Kidney epithelial cell (primary cell): ENCODE measurements around the gene RPL11. TPM values are rescaled to one million over a fixed set of nuclear protein-coding genes. Genes with fewer than 3 reads are reported as not detected.
A peak's percentile ranks its signal among the peaks of the same experiment; 100 is the strongest.

Experiments used
- DNase-seq: peaks from one replicate; pipeline ENCODE4 v3.0.0-alpha.2; 2010; ENCODE audit warnings: low read depth
- H3K27me3 ChIP-seq: 2 replicates; pipeline ENCODE4 v1.6.0; 2011; ENCODE audit warnings: low read length; ENCODE audit not compliant: control insufficient read depth, insufficient read depth
- H3K36me3 ChIP-seq: 2 replicates; pipeline ENCODE4 v1.5.1; 2011; ENCODE audit warnings: low read length; ENCODE audit not compliant: control insufficient read depth, insufficient read depth
- H3K4me3 ChIP-seq: 2 replicates; pipeline ENCODE4 v1.5.1; 2011; ENCODE audit warnings: low read depth, mild to moderate bottlenecking, control low read depth, low read length
- CTCF ChIP-seq: IDR thresholded peaks from 2 replicates; pipeline ENCODE4 v1.5.1; 2011; ENCODE audit warnings: mild to moderate bottlenecking, moderate library complexity, low read length, control low read depth, inconsistent platforms; ENCODE audit not compliant: insufficient read depth, poor library complexity, severe bottlenecking
- total RNA-seq: library from RNA; depleted of rRNA; stranded (reverse); fragments of >200 nt; gene quantifications from 2 replicates; pipeline ENCODE4 v1.2.3, GENCODE V29; 2015

The RPL11 gene
- total RNA-seq, 1 donor from 2014 or later, result 942 TPM

- no peak overlapping the region for H3K4me3 ChIP-seq
- no peak for DNase-seq
- TF ChIP-seq CTCF, result no peak
- H3K27me3 ChIP-seq, result no peaks in the 10 kb centered on the region
- H3K36me3 ChIP-seq, result no peaks in the 10 kb centered on the region
Measured at GRCh38 chr1:23701996-23702395, 10.4 kb downstream of the RPL11 start.

GRCh38 chr1:23704834-23705495 lies 13.4 kb downstream of the RPL11 start:
- no peak overlapping the region for H3K4me3 ChIP-seq
- no peak for TF ChIP-seq CTCF
- H3K36me3 ChIP-seq, result no peaks in the 10 kb centered on the region
- DNase-seq, result no peak
- H3K27me3 ChIP-seq, result no peaks in the 10 kb centered on the region

DNA sequence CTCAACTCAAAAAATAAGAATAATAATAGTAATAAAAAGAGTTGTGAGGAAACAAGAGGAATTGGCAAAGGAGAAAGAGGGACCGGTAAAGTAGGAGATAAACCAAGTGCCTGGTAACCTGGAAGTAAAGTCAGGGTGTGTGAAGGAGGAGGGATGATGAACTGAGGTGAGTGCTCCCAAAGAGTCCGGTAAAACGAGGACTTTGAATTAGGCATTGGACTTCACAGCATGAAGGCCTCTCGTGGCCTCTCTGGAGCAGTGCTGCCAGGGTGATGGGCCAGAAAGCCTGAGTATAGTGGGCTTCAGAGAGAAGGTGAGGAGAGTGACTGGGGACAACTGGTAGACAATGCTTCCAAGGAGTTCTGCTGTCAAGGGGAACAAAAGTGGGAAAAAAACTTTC lies 17.6 kb downstream of the RPL11 start:
- no peaks in the 10 kb centered on the region for H3K36me3 ChIP-seq
- no peak for TF ChIP-seq CTCF
- no peak for DNase-seq

GRCh38 chr1:23718482-23718881 lies 26.9 kb downstream of the RPL11 start:
- Histone ChIP-seq H3K36me3 (no peaks in the 10 kb centered on the region), H3K27me3 (no peaks in the 10 kb centered on the region), H3K4me3 (no peak overlapping the region)
- no peak for DNase-seq
- peak; percentile 61 for TF ChIP-seq CTCF

More for the DNA sequence above, 17.6 kb downstream of the RPL11 start:
- no peak overlapping the region for H3K4me3 ChIP-seq
- no peaks in the 10 kb centered on the region for H3K27me3 ChIP-seq

DNA sequence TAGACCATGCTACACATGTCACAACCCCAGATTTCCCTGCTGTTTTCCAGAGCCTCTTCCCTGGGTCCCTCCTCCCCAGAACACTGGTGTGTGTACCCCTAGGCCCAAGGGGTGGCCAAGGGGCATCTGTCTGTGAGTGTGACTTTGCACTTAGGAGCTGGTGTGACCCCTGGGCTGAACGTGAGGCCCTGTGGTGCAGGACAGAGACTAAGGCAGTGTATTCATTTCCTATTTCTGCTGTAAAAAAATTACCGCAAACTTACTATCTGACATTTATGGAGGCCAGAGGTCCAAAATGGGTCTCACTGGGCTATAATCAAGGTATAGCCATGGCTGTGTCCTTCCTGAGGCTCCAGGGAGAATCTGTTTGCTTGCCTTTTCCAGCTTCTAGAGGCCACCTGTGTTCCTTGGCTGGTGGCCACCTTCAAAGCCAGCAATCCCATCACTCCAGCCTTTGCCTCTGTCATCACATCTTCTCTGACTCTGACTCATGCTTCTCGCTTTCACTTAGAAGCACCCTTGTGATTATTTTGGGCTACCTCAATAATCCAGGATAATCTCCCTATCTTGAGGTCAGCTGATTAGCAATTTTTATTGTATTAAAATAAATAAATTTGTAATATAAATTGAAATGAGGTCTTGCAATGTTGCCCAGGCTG lies 27.7 kb downstream of the RPL11 start:
- DNase-seq, result no peak
- H3K36me3 ChIP-seq, result no peaks in the 10 kb centered on the region
- H3K27me3 ChIP-seq, result no peaks in the 10 kb centered on the region
- TF ChIP-seq CTCF, result no peak
- no peak overlapping the region for H3K4me3 ChIP-seq
